Measurements from ENCODE around the gene SLC2A3.
"Not testable (repeated sequence)": the region's sequence is repeated elsewhere in the genome, so short reads cannot be mapped to it uniquely, and the experiment has no call there.

Gene SLC2A3

GRCh38 chr12:7880952-7881735, 54.8 kb downstream of the SLC2A3 start:
- H3K9me2 ChIP-seq (replicated peaks; ENCODE audit: low read depth, low read length); H3K27me3 ChIP-seq (ENCODE audit: insufficient read depth, low read length, poor library complexity, severe bottlenecking); H3K4me2 ChIP-seq (ENCODE audit: low read depth, low read length, poor library complexity, severe bottlenecking); H2AFZ ChIP-seq (ENCODE audit: low read length); H3K4me1 ChIP-seq (ENCODE audit: insufficient read depth, low read length, poor library complexity, severe bottlenecking); H3K79me2 ChIP-seq (ENCODE audit: insufficient read depth, low read length); H3K9me3 ChIP-seq (ENCODE audit: insufficient read depth, low read depth, low read length); H4K20me1 ChIP-seq (ENCODE audit: insufficient read depth, low read length, poor library complexity, severe bottlenecking); H3K9ac ChIP-seq (ENCODE audit: low read depth, low read length, poor library complexity, severe bottlenecking); H3F3A ChIP-seq (ENCODE audit: low read depth); H3K4me3 ChIP-seq (ENCODE audit: low read length, poor library complexity, severe bottlenecking); H3K36me3 ChIP-seq (ENCODE audit: insufficient read depth, low read length): not testable (repeated sequence)

- Histone ChIP-seq H3K36me3 (ENCODE audit: insufficient read depth, low read length) (no peaks in the 10 kb centered on the region), H3K9me3 (ENCODE audit: insufficient read depth, low read depth, low read length) (no peaks in the 10 kb centered on the region), H3K4me2 (ENCODE audit: low read depth, low read length, poor library complexity, severe bottlenecking) (no peak overlapping the region), H3K79me2 (ENCODE audit: insufficient read depth, low read length) (no peaks in the 10 kb centered on the region), H4K20me1 (ENCODE audit: insufficient read depth, low read length, poor library complexity, severe bottlenecking) (no peaks in the 10 kb centered on the region), H3F3A (ENCODE audit: low read depth) (no peaks in the 10 kb centered on the region), H3K4me3 (ENCODE audit: low read length, poor library complexity, severe bottlenecking) (no peak overlapping the region), H3K9me2 (replicated peaks; ENCODE audit: low read depth, low read length) (no peaks in the 10 kb centered on the region), H3K4me1 (ENCODE audit: insufficient read depth, low read length, poor library complexity, severe bottlenecking) (no peaks in the 10 kb centered on the region), H3K9ac (ENCODE audit: low read depth, low read length, poor library complexity, severe bottlenecking) (no peak overlapping the region), H2AFZ (ENCODE audit: low read length) (no peak overlapping the region), H3K27me3 (ENCODE audit: insufficient read depth, low read length, poor library complexity, severe bottlenecking) (no peaks in the 10 kb centered on the region)
- TF ChIP-seq CTCF (conservative IDR thresholded peaks at IDR 0.05; ENCODE audit: low read length) (no peak), EZH2phosphoT487 (IDR thresholded peaks at IDR 0.05; ENCODE audit: borderline replicate concordance) (no peak)
Measured at GRCh38 chr12:7879246-7879645, 56.7 kb downstream of the SLC2A3 start.

GRCh38 chr12:7877420-7877819, 58.6 kb downstream of the SLC2A3 start:
- Histone ChIP-seq H4K20me1 (ENCODE audit: insufficient read depth, low read length, poor library complexity, severe bottlenecking) (no peaks in the 10 kb centered on the region), H3K9ac (ENCODE audit: low read depth, low read length, poor library complexity, severe bottlenecking) (no peak overlapping the region), H3K4me3 (ENCODE audit: low read length, poor library complexity, severe bottlenecking) (no peak overlapping the region), H3K9me2 (replicated peaks; ENCODE audit: low read depth, low read length) (no peaks in the 10 kb centered on the region), H3K4me2 (ENCODE audit: low read depth, low read length, poor library complexity, severe bottlenecking) (no peak overlapping the region), H3K9me3 (ENCODE audit: insufficient read depth, low read depth, low read length) (no peaks in the 10 kb centered on the region), H3K4me1 (ENCODE audit: insufficient read depth, low read length, poor library complexity, severe bottlenecking) (no peaks in the 10 kb centered on the region), H3K36me3 (ENCODE audit: insufficient read depth, low read length) (no peaks in the 10 kb centered on the region), H3F3A (ENCODE audit: low read depth) (no peaks in the 10 kb centered on the region), H3K27me3 (ENCODE audit: insufficient read depth, low read length, poor library complexity, severe bottlenecking) (no peaks in the 10 kb centered on the region), H2AFZ (ENCODE audit: low read length) (no peak overlapping the region), H3K79me2 (ENCODE audit: insufficient read depth, low read length) (no peaks in the 10 kb centered on the region)
- TF ChIP-seq CTCF (conservative IDR thresholded peaks at IDR 0.05; ENCODE audit: low read length) (no peak), EZH2phosphoT487 (IDR thresholded peaks at IDR 0.05; ENCODE audit: borderline replicate concordance) (no peak)

All from Loucy (cell line).